ENCODE measurements around the gene KCNJ18.
"Not testable (repeated sequence)": the region's sequence is repeated elsewhere in the genome, so short reads cannot be mapped to it uniquely, and the experiment has no call there.

Gene KCNJ18

GRCh38 chr17:21731076-21731475 is 38.8 kb downstream of the KCNJ18 start:
- not testable (repeated sequence) for DNase-seq (ENCODE audit: low spot score)

- not testable (repeated sequence) for DNase-seq (ENCODE audit: low spot score)
These were observed 41.6 kb downstream of the KCNJ18 start for GRCh38 chr17:21733931-21734330.

GRCh38 chr17:21735814-21736213 is 43.5 kb downstream of the KCNJ18 start:
- not testable (repeated sequence) for DNase-seq (ENCODE audit: low spot score)

GRCh38 chr17:21737015-21737580 is 44.8 kb downstream of the KCNJ18 start:
- DNase-seq (ENCODE audit: low spot score), result not testable (repeated sequence)

- not testable (repeated sequence) for DNase-seq (ENCODE audit: low spot score)
These were observed 45.9 kb downstream of the KCNJ18 start for GRCh38 chr17:21738241-21738640.

- DNase-seq (ENCODE audit: low spot score), result not testable (repeated sequence)
These were observed 46.7 kb downstream of the KCNJ18 start for GRCh38 chr17:21738877-21739474.

GRCh38 chr17:21739485-21739884 is 47.2 kb downstream of the KCNJ18 start:
- DNase-seq (ENCODE audit: low spot score), result not testable (repeated sequence)

- not testable (repeated sequence) for DNase-seq (ENCODE audit: low spot score)
These were observed 48.5 kb downstream of the KCNJ18 start for GRCh38 chr17:21740836-21741235.

GRCh38 chr17:21741520-21741919 is 49.2 kb downstream of the KCNJ18 start:
- not testable (repeated sequence) for DNase-seq (ENCODE audit: low spot score)

- no peak for DNase-seq (ENCODE audit: low spot score)
These were observed 50.0 kb downstream of the KCNJ18 start for GRCh38 chr17:21742326-21742725.

GRCh38 chr17:21744151-21744550 is 51.8 kb downstream of the KCNJ18 start:
- not testable (repeated sequence) for DNase-seq (ENCODE audit: low spot score)

GRCh38 chr17:21744621-21745020 is 52.3 kb downstream of the KCNJ18 start:
- DNase-seq (ENCODE audit: low spot score), result not testable (repeated sequence)

- DNase-seq (ENCODE audit: low spot score), result not testable (repeated sequence)
These were observed 53.2 kb downstream of the KCNJ18 start for GRCh38 chr17:21745385-21746054.

- DNase-seq (ENCODE audit: low spot score), result not testable (repeated sequence)
These were observed 54.1 kb downstream of the KCNJ18 start for GRCh38 chr17:21746415-21746814.

- not testable (repeated sequence) for DNase-seq (ENCODE audit: low spot score)
These were observed 55.0 kb downstream of the KCNJ18 start for GRCh38 chr17:21747195-21747915.

- not testable (repeated sequence) for DNase-seq (ENCODE audit: low spot score)
These were observed 56.4 kb downstream of the KCNJ18 start for GRCh38 chr17:21748686-21749085.

- DNase-seq (ENCODE audit: low spot score), result not testable (repeated sequence)
These were observed 57.6 kb downstream of the KCNJ18 start for GRCh38 chr17:21749696-21750531.

GRCh38 chr17:21751111-21751510 is 58.8 kb downstream of the KCNJ18 start:
- not testable (repeated sequence) for DNase-seq (ENCODE audit: low spot score)

All from GM03348 (cell line).